ENCODE measurements around the gene MAST2. TPM values are rescaled to one million over a fixed set of nuclear protein-coding genes. Genes with fewer than 3 reads are reported as not detected.

The MAST2 gene
- total RNA-seq, 1 donor from 2014 or later = 61.0 TPM

DNA sequence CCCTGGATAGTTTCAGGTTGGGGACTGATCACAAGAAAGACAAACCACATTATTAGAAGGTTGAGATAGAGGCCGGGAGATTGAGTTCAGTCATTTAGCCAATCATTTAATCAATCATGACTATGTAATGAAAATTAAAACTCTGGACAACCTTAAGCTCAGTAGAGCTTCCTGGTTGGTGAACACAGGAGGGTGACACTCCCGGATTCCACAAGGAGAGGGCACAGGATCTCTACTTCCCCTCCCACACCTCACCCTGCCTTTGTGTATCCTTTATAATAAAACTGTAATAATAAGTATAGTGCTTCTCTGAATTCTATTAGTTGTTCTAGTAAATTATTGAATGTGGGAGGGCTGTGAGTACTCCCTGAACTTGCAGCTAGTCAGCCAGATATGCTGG lies 178.9 kb downstream of the MAST2 start:
- Histone ChIP-seq H3K27ac (no peak overlapping the region), H3K27me3 (no peaks in the 10 kb centered on the region), H3K4me3 (no peak overlapping the region), H3K9me3 (no peaks in the 10 kb centered on the region), H3K36me3 (no peaks in the 10 kb centered on the region), H3K4me1 (no peaks in the 10 kb centered on the region)
- DNase-seq (ENCODE audit: low spot score in 2 of 2) = no peak
- intact Hi-C loops (cut with DNase I) = no loop called here
- TF ChIP-seq, protein P1, sequence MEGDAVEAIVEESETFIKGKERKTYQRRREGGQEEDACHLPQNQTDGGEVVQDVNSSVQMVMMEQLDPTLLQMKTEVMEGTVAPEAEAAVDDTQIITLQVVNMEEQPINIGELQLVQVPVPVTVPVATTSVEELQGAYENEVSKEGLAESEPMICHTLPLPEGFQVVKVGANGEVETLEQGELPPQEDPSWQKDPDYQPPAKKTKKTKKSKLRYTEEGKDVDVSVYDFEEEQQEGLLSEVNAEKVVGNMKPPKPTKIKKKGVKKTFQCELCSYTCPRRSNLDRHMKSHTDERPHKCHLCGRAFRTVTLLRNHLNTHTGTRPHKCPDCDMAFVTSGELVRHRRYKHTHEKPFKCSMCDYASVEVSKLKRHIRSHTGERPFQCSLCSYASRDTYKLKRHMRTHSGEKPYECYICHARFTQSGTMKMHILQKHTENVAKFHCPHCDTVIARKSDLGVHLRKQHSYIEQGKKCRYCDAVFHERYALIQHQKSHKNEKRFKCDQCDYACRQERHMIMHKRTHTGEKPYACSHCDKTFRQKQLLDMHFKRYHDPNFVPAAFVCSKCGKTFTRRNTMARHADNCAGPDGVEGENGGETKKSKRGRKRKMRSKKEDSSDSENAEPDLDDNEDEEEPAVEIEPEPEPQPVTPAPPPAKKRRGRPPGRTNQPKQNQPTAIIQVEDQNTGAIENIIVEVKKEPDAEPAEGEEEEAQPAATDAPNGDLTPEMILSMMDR (IDR thresholded peaks at IDR 0.05) = no peak

DNA sequence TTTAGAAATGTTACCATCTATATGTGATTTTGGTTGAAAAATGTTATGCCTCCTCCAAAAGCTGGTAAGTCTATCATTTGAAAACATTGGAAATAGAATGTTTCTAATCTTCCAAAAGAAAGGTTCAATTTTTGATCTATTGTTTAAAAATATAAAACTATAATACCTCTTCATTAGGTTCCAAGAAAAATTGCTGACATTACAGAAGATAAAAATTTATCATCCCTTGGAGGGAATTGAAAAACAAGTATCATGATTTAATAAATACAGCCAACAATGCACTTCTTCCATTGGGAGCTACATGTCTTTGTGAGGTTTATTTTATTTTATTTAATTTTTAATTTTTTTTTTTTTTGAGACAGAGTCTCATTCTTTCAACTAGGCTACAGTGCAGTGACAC lies 180.6 kb downstream of the MAST2 start:
- Histone ChIP-seq H3K4me1 (no peaks in the 10 kb centered on the region), H3K9me3 (no peaks in the 10 kb centered on the region), H3K27ac (no peak overlapping the region), H3K27me3 (no peaks in the 10 kb centered on the region), H3K4me3 (no peak overlapping the region), H3K36me3 (no peaks in the 10 kb centered on the region)
- intact Hi-C loops (cut with DNase I) = no loop called here
- no peak for DNase-seq (ENCODE audit: low spot score in 2 of 2)
- TF ChIP-seq, protein P1 (IDR thresholded peaks at IDR 0.05) = no peak

- intact Hi-C loops (cut with DNase I) = no loop called here
- H3K9me3 ChIP-seq = peaks cover 0 to 4% of the 10 kb centered on the region in 2 donors
- H3K36me3 ChIP-seq = no peaks in the 10 kb centered on the region
- no peak overlapping the region for H3K4me3 ChIP-seq
- H3K27ac ChIP-seq = no peak overlapping the region
- TF ChIP-seq, protein P1 (IDR thresholded peaks at IDR 0.05) = no peak
- DNase-seq (ENCODE audit: low spot score in 2 of 2) = no peak
- H3K4me1 ChIP-seq = no peaks in the 10 kb centered on the region
- H3K27me3 ChIP-seq = no peaks in the 10 kb centered on the region
Observed at GRCh38 chr1:45987204-45987603, 183.8 kb downstream of the MAST2 start.

DNA sequence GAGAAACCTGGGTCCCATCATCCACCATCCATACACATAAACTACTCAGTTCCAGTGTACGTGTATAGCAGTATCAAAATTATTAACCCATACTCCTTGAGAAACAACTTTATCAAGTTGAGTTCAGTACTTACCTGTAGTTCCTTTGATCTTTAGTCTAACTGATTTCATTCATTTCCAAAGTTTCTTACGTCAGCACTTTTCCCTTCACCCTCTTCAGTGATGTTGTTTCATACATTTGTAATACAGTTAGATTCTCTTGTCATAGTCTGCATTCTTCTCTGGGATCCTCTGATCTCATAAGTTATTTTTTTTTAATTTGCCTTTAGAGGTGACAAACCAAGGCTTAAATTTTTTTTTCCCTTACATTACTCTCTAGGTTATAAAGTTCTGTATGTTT lies 185.8 kb downstream of the MAST2 start:
- intact Hi-C loops (cut with DNase I) = no loop called here
- no peaks in the 10 kb centered on the region for H3K4me1 ChIP-seq

DNA sequence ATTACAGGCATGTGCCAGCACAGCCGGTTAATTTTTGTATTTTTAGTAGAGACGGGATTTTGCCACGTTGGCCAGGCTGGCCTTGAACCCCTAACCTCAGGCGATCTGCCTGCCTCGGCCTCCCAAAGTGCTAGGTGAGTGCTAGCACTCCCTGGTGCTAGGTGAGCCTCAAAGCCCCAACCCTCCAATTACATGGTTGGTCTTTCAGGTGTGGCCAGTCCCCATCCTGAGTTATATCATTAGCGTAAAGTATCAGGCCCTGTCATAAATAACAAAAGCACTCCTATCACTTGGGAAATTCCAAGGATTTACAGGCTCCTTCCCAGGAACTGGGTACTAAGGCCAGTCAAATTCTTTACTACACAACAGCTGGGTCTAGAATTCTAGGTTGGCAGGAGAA lies 191.0 kb downstream of the MAST2 start:
- Histone ChIP-seq H3K27ac (no peak overlapping the region), H3K27me3 (no peaks in the 10 kb centered on the region), H3K4me3 (no peak overlapping the region), H3K36me3 (peaks cover 0 to 6% of the 10 kb centered on the region in 2 donors), H3K9me3 (peaks cover 0 to 4% of the 10 kb centered on the region in 2 donors), H3K4me1 (no peaks in the 10 kb centered on the region)
- DNase-seq (ENCODE audit: low spot score in 2 of 2) = no peak
- intact Hi-C loops (cut with DNase I) = no loop called here
- TF ChIP-seq, protein P1 (IDR thresholded peaks at IDR 0.05) = no peak

More for the DNA sequence above, 185.8 kb downstream of the MAST2 start:
- H3K27ac ChIP-seq = no peak overlapping the region
- TF ChIP-seq, protein P1 (IDR thresholded peaks at IDR 0.05) = no peak
- no peaks in the 10 kb centered on the region for H3K36me3 ChIP-seq
- H3K27me3 ChIP-seq = no peaks in the 10 kb centered on the region
- DNase-seq (ENCODE audit: low spot score in 2 of 2) = no peak
- H3K9me3 ChIP-seq = peaks cover 0 to 4% of the 10 kb centered on the region in 2 donors
- H3K4me3 ChIP-seq = no peak overlapping the region

DNA sequence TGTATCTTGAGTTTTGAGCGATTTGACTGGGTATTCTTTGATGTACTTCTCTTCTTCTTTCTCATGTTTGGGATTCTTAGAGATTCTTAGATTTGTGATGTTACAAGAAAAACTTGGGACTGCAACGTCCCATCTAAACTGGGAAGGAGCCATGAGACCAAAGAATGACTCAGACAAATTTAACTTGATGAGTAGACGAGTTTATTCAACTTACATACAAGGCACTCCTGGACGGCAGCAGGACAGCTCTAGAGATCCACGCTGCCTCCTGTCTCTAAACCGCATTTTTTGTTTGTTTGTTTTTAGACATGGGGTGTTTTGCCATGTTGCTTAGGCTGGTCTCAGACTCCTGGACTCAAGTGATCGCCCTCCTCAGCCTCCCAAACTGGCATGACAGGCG lies 191.9 kb downstream of the MAST2 start:
- TF ChIP-seq, protein P1 (IDR thresholded peaks at IDR 0.05) = no peak
- no peaks in the 10 kb centered on the region for H3K4me1 ChIP-seq
- peaks cover 0 to 4% of the 10 kb centered on the region in 2 donors for H3K9me3 ChIP-seq
- peaks cover 0 to 9% of the 10 kb centered on the region in 2 donors for H3K36me3 ChIP-seq
- DNase-seq (ENCODE audit: low spot score in 2 of 2) = no peak
- intact Hi-C loops (cut with DNase I) = no loop called here
- no peak overlapping the region for H3K4me3 ChIP-seq
- no peak overlapping the region for H3K27ac ChIP-seq
- H3K27me3 ChIP-seq = no peaks in the 10 kb centered on the region
